ENCODE results near the gene BEST4. TPM values are rescaled to one million over a fixed set of nuclear protein-coding genes. Genes with fewer than 3 reads are reported as not detected.

Gene BEST4
- total and polyA plus RNA-seq, 2 of the 13 experiments (the other 11 are each of a cell fraction or from before 2014, with no cell fraction given): 0.77 to 1.4 TPM

GRCh38 chr1:44799770-44800584, 12.0 kb upstream of the BEST4 start, which contains the start of gene PLK3 (continued):
- TF ChIP-seq ZBTB39 (CRISPR knock-in tag; IDR thresholded peaks at IDR 0.05) (no peak), ZNF570 (CRISPR knock-in tag; IDR thresholded peaks at IDR 0.05; ENCODE audit: borderline replicate concordance) (0 out of 2 replicates have a peak, but pooled peaks have one; percentile 42), KDM5B (CRISPR knock-in tag; IDR thresholded peaks at IDR 0.05; ENCODE audit: borderline replicate concordance) (peak; percentile 66; the same call in 1 of the 2 replicates), HNRNPUL1 (IDR thresholded peaks at IDR 0.05; ENCODE audit: low read depth, low read length) (0 out of 2 replicates have a peak, but pooled peaks have one; percentile 31), ZNF460 (CRISPR knock-in tag; IDR thresholded peaks at IDR 0.05; ENCODE audit: borderline replicate concordance) (peak; percentile 43; the same call in 1 of the 2 replicates), ZSCAN20 (CRISPR knock-in tag; IDR thresholded peaks at IDR 0.05; ENCODE audit: borderline replicate concordance) (peak; percentile 8; the same call in 1 of the 2 replicates), HES4 (CRISPR knock-in tag; IDR thresholded peaks at IDR 0.05; ENCODE audit: borderline replicate concordance) (0 out of 2 replicates have a peak, but pooled peaks have one; percentile 23), ZNF407 (CRISPR knock-in tag; IDR thresholded peaks at IDR 0.05; ENCODE audit: not compliant biosample characterization) (peak; percentile 62), ZBTB7B (CRISPR knock-in tag; IDR thresholded peaks at IDR 0.05) (0 out of 2 replicates have a peak, but pooled peaks have one; percentile 40), ZNF317 (CRISPR knock-in tag; IDR thresholded peaks at IDR 0.05) (peak; percentile 72; the same call in 1 of the 2 replicates), PAF1 (CRISPR knock-in tag; IDR thresholded peaks at IDR 0.05) (no peak), ISL2 (CRISPR knock-in tag; IDR thresholded peaks at IDR 0.05) (peak; percentile 68), ZBTB7A (CRISPR knock-in tag; IDR thresholded peaks at IDR 0.05) (0 out of 2 replicates have a peak, but pooled peaks have one; percentile 29)
- TF ChIP-seq, protein P1, sequence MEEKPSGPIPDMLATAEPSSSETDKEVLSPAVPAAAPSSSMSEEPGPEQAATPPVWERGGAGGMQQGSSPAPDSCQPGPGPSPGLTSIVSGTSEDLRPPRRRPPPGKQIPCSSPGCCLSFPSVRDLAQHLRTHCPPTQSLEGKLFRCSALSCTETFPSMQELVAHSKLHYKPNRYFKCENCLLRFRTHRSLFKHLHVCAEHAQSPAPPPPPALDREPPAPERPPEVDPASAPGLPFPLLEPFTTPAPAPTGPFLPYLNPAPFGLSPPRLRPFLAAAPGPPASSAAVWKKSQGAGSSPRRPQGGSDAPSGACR (CRISPR knock-in tag; IDR thresholded peaks at IDR 0.05): no peak; the same call in 1 of the 2 replicates
- TF ChIP-seq, protein P2, sequence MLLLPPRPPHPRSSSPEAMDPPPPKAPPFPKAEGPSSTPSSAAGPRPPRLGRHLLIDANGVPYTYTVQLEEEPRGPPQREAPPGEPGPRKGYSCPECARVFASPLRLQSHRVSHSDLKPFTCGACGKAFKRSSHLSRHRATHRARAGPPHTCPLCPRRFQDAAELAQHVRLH (CRISPR knock-in tag; IDR thresholded peaks at IDR 0.05; ENCODE audit: borderline replicate concordance, low read depth): peak; percentile 92

Data from HepG2 (cell line).